Measurements from ENCODE around the gene PPP1R12B. TPM values are rescaled to one million over a fixed set of nuclear protein-coding genes. Genes with fewer than 3 reads are reported as not detected.
"Not testable (repeated sequence)": the region's sequence is repeated elsewhere in the genome, so short reads cannot be mapped to it uniquely, and the experiment has no call there.

PPP1R12B gene
- total RNA-seq, 2 donors from 2014 or later: 21.5 to 28.6 TPM

GRCh38 chr1:202564958-202565495 lies 216.5 kb downstream of the PPP1R12B start:
- no peaks in the 10 kb centered on the region for H3K9me3 Mint-ChIP-seq
- no peak overlapping the region for H3K27ac Mint-ChIP-seq
- no peaks in the 10 kb centered on the region for H3K36me3 Mint-ChIP-seq
- ATAC-seq (no peak), DNase-seq (ENCODE audit: low spot score in 2 of 2) (no peak)

- peak; percentile 35 to 87 for ATAC-seq
- H3K27ac Mint-ChIP-seq: no peak overlapping the region
- DNase-seq (ENCODE audit: low spot score in 2 of 2): no peak
- H3K9me3 Mint-ChIP-seq: no peaks in the 10 kb centered on the region
- H3K36me3 Mint-ChIP-seq: no peaks in the 10 kb centered on the region
Observed at GRCh38 chr1:202565890-202566602, 217.5 kb downstream of the PPP1R12B start.

GRCh38 chr1:202567738-202568137 lies 219.2 kb downstream of the PPP1R12B start:
- Mint-ChIP-seq H3K36me3 (no peaks in the 10 kb centered on the region), H3K27ac (no peak overlapping the region), H3K9me3 (no peaks in the 10 kb centered on the region)
- DNase-seq (ENCODE audit: low spot score in 2 of 2) (no peak), ATAC-seq (no peak)

- DNase-seq (ENCODE audit: low spot score in 2 of 2) (no peak), ATAC-seq (no peak)
- Mint-ChIP-seq H3K36me3 (no peaks in the 10 kb centered on the region), H3K9me3 (no peaks in the 10 kb centered on the region), H3K27ac (no peak overlapping the region)
Observed at GRCh38 chr1:202568410-202568809, 219.9 kb downstream of the PPP1R12B start.

- ATAC-seq: no peak
- H3K9me3 Mint-ChIP-seq: no peaks in the 10 kb centered on the region
- no peaks in the 10 kb centered on the region for H3K36me3 Mint-ChIP-seq
- DNase-seq (ENCODE audit: low spot score in 2 of 2): no peak
- no peak overlapping the region for H3K27ac Mint-ChIP-seq
Observed at GRCh38 chr1:202568826-202569225, 220.3 kb downstream of the PPP1R12B start.

- ATAC-seq: no peak
- Mint-ChIP-seq H3K9me3 (no peaks in the 10 kb centered on the region), H3K27ac (no peak overlapping the region), H3K36me3 (no peaks in the 10 kb centered on the region)
- DNase-seq (ENCODE audit: low spot score in 2 of 2): no peak
Observed at GRCh38 chr1:202569393-202570322, 221.2 kb downstream of the PPP1R12B start.

- H3K9me3 Mint-ChIP-seq: no peaks in the 10 kb centered on the region
- H3K36me3 Mint-ChIP-seq: no peaks in the 10 kb centered on the region
- H3K27ac Mint-ChIP-seq: no peak overlapping the region
- DNase-seq (ENCODE audit: low spot score in 2 of 2) (peak in 1 of 2 donors; percentile 36), ATAC-seq (peak in 1 of 2 donors; percentile 46)
Observed at GRCh38 chr1:202571719-202572339, 223.3 kb downstream of the PPP1R12B start.

GRCh38 chr1:202572867-202573266 lies 224.4 kb downstream of the PPP1R12B start:
- no peaks in the 10 kb centered on the region for H3K9me3 Mint-ChIP-seq
- no peak for ATAC-seq
- no peaks in the 10 kb centered on the region for H3K36me3 Mint-ChIP-seq
- H3K27ac Mint-ChIP-seq: no peak overlapping the region
- DNase-seq (ENCODE audit: low spot score in 2 of 2): no peak

- Mint-ChIP-seq H3K27ac (no peak overlapping the region), H3K36me3 (peaks cover 0 to 6% of the 10 kb centered on the region in 2 donors), H3K9me3 (no peaks in the 10 kb centered on the region)
- DNase-seq (ENCODE audit: low spot score in 2 of 2) (no peak), ATAC-seq (no peak)
Observed at GRCh38 chr1:202575918-202576653, 227.6 kb downstream of the PPP1R12B start.

- no peak for DNase-seq (ENCODE audit: low spot score in 2 of 2)
- Mint-ChIP-seq H3K9me3 (no peaks in the 10 kb centered on the region), H3K36me3 (peaks cover 0 to 13% of the 10 kb centered on the region in 2 donors), H3K27ac (no peak overlapping the region)
- no peak for ATAC-seq
Observed at GRCh38 chr1:202576816-202577215, 228.3 kb downstream of the PPP1R12B start.

- Mint-ChIP-seq H3K36me3 (peaks cover 0 to 17% of the 10 kb centered on the region in 2 donors), H3K27ac (no peak overlapping the region), H3K9me3 (no peaks in the 10 kb centered on the region)
- DNase-seq (ENCODE audit: low spot score in 2 of 2) (no peak), ATAC-seq (no peak)
Observed at GRCh38 chr1:202577381-202577780, 228.9 kb downstream of the PPP1R12B start.

GRCh38 chr1:202578001-202578504 lies 229.6 kb downstream of the PPP1R12B start:
- Mint-ChIP-seq H3K9me3 (no peaks in the 10 kb centered on the region), H3K36me3 (peaks cover 0 to 17% of the 10 kb centered on the region in 2 donors), H3K27ac (no peak overlapping the region)
- DNase-seq (ENCODE audit: low spot score in 2 of 2) (no peak), ATAC-seq (no peak)

- Mint-ChIP-seq H3K27ac (no peak overlapping the region), H3K36me3 (peaks cover 0 to 17% of the 10 kb centered on the region in 2 donors), H3K9me3 (no peaks in the 10 kb centered on the region)
- ATAC-seq: no peak
- DNase-seq (ENCODE audit: low spot score in 2 of 2): no peak
Observed at GRCh38 chr1:202578565-202578964, 230.1 kb downstream of the PPP1R12B start.

GRCh38 chr1:202579806-202580205 lies 231.3 kb downstream of the PPP1R12B start:
- DNase-seq (ENCODE audit: low spot score in 2 of 2) (no peak), ATAC-seq (no peak)
- no peaks in the 10 kb centered on the region for H3K9me3 Mint-ChIP-seq
- no peak overlapping the region for H3K27ac Mint-ChIP-seq
- peaks cover 0 to 17% of the 10 kb centered on the region in 2 donors for H3K36me3 Mint-ChIP-seq

GRCh38 chr1:202580619-202581018 lies 232.1 kb downstream of the PPP1R12B start:
- peaks cover 0 to 17% of the 10 kb centered on the region in 2 donors for H3K36me3 Mint-ChIP-seq
- no peaks in the 10 kb centered on the region for H3K9me3 Mint-ChIP-seq
- H3K27ac Mint-ChIP-seq: peak overlapping the region in 1 of 2 donors; percentile 67
- DNase-seq (ENCODE audit: low spot score in 2 of 2) (no peak), ATAC-seq (no peak)

GRCh38 chr1:202582350-202582749 lies 233.9 kb downstream of the PPP1R12B start:
- ATAC-seq; H3K27ac Mint-ChIP-seq; H3K9me3 Mint-ChIP-seq; DNase-seq (ENCODE audit: low spot score in 2 of 2): not testable (repeated sequence)
- H3K36me3 Mint-ChIP-seq: peaks cover 0 to 17% of the 10 kb centered on the region in 2 donors

Data from activated naive CD4-positive, alpha-beta T cell treated with anti-CD3 and anti-CD28 coated beads, Interleukin-2, amount 50 U/mL, for 72 hours (primary cell).